ENCODE measurements around the gene EDC4. TPM values are rescaled to one million over a fixed set of nuclear protein-coding genes. Genes with fewer than 3 reads are reported as not detected.

Gene EDC4
- total RNA-seq, 1 donor from 2014 or later = 75.4 TPM

GRCh38 chr16:67877064-67877463, 4.2 kb downstream of the EDC4 start:
- peaks cover 26% of the 10 kb centered on the region for H3K4me1 Mint-ChIP-seq (ENCODE audit: unreplicated experiment)
- peaks cover 26% of the 10 kb centered on the region for H3K36me3 Mint-ChIP-seq (ENCODE audit: unreplicated experiment)
- TF ChIP-seq CTCF (IDR thresholded peaks at IDR 0.05) = no peak
- H3K4me3 Mint-ChIP-seq (ENCODE audit: unreplicated experiment) = no peak overlapping the region
- H3K27ac Mint-ChIP-seq (ENCODE audit: unreplicated experiment) = no peak overlapping the region
- H3K9me3 Mint-ChIP-seq (ENCODE audit: unreplicated experiment) = no peaks in the 10 kb centered on the region
- H3K27me3 Mint-ChIP-seq (ENCODE audit: unreplicated experiment) = no peaks in the 10 kb centered on the region
- DNase-seq (ENCODE audit: extremely low spot score, unreplicated experiment) = no peak

- no peak for DNase-seq (ENCODE audit: extremely low spot score, unreplicated experiment)
- TF ChIP-seq CTCF (IDR thresholded peaks at IDR 0.05) = no peak
- Mint-ChIP-seq H3K36me3 (ENCODE audit: unreplicated experiment) (peaks cover 29% of the 10 kb centered on the region), H3K9me3 (ENCODE audit: unreplicated experiment) (no peaks in the 10 kb centered on the region), H3K4me1 (ENCODE audit: unreplicated experiment) (peaks cover 22% of the 10 kb centered on the region), H3K27me3 (ENCODE audit: unreplicated experiment) (no peaks in the 10 kb centered on the region), H3K27ac (ENCODE audit: unreplicated experiment) (no peak overlapping the region), H3K4me3 (ENCODE audit: unreplicated experiment) (no peak overlapping the region)
Observed at GRCh38 chr16:67878232-67878631, 5.4 kb downstream of the EDC4 start.

GRCh38 chr16:67878846-67879245, 6.0 kb downstream of the EDC4 start:
- H3K27ac Mint-ChIP-seq (ENCODE audit: unreplicated experiment) = no peak overlapping the region
- no peak for DNase-seq (ENCODE audit: extremely low spot score, unreplicated experiment)
- no peak overlapping the region for H3K4me3 Mint-ChIP-seq (ENCODE audit: unreplicated experiment)
- peaks cover 35% of the 10 kb centered on the region for H3K36me3 Mint-ChIP-seq (ENCODE audit: unreplicated experiment)
- H3K9me3 Mint-ChIP-seq (ENCODE audit: unreplicated experiment) = no peaks in the 10 kb centered on the region
- no peaks in the 10 kb centered on the region for H3K27me3 Mint-ChIP-seq (ENCODE audit: unreplicated experiment)
- TF ChIP-seq CTCF (IDR thresholded peaks at IDR 0.05) = no peak
- peaks cover 18% of the 10 kb centered on the region for H3K4me1 Mint-ChIP-seq (ENCODE audit: unreplicated experiment)

GRCh38 chr16:67879462-67879861, 6.6 kb downstream of the EDC4 start:
- H3K27ac Mint-ChIP-seq (ENCODE audit: unreplicated experiment) = no peak overlapping the region
- H3K9me3 Mint-ChIP-seq (ENCODE audit: unreplicated experiment) = no peaks in the 10 kb centered on the region
- no peak for TF ChIP-seq CTCF (IDR thresholded peaks at IDR 0.05)
- H3K36me3 Mint-ChIP-seq (ENCODE audit: unreplicated experiment) = peaks cover 35% of the 10 kb centered on the region
- no peaks in the 10 kb centered on the region for H3K27me3 Mint-ChIP-seq (ENCODE audit: unreplicated experiment)
- no peak overlapping the region for H3K4me3 Mint-ChIP-seq (ENCODE audit: unreplicated experiment)
- DNase-seq (ENCODE audit: extremely low spot score, unreplicated experiment) = no peak
- H3K4me1 Mint-ChIP-seq (ENCODE audit: unreplicated experiment) = peaks cover 16% of the 10 kb centered on the region

- Mint-ChIP-seq H3K36me3 (ENCODE audit: unreplicated experiment) (peaks cover 35% of the 10 kb centered on the region), H3K4me1 (ENCODE audit: unreplicated experiment) (peaks cover 16% of the 10 kb centered on the region), H3K9me3 (ENCODE audit: unreplicated experiment) (no peaks in the 10 kb centered on the region), H3K4me3 (ENCODE audit: unreplicated experiment) (no peak overlapping the region), H3K27ac (ENCODE audit: unreplicated experiment) (no peak overlapping the region), H3K27me3 (ENCODE audit: unreplicated experiment) (no peaks in the 10 kb centered on the region)
- no peak for TF ChIP-seq CTCF (IDR thresholded peaks at IDR 0.05)
- no peak for DNase-seq (ENCODE audit: extremely low spot score, unreplicated experiment)
Observed at GRCh38 chr16:67879936-67880335, 7.1 kb downstream of the EDC4 start.
